UCSD-AML1 (cell line): Measurements from ENCODE around the gene SUPT5H.

ENCODE experiments used
- DNase-seq: peaks from one replicate; lab custom pipeline; 2025; ENCODE audit not compliant: unreplicated experiment; lab: John Stamatoyannopoulos, UW

Gene SUPT5H

DNA sequence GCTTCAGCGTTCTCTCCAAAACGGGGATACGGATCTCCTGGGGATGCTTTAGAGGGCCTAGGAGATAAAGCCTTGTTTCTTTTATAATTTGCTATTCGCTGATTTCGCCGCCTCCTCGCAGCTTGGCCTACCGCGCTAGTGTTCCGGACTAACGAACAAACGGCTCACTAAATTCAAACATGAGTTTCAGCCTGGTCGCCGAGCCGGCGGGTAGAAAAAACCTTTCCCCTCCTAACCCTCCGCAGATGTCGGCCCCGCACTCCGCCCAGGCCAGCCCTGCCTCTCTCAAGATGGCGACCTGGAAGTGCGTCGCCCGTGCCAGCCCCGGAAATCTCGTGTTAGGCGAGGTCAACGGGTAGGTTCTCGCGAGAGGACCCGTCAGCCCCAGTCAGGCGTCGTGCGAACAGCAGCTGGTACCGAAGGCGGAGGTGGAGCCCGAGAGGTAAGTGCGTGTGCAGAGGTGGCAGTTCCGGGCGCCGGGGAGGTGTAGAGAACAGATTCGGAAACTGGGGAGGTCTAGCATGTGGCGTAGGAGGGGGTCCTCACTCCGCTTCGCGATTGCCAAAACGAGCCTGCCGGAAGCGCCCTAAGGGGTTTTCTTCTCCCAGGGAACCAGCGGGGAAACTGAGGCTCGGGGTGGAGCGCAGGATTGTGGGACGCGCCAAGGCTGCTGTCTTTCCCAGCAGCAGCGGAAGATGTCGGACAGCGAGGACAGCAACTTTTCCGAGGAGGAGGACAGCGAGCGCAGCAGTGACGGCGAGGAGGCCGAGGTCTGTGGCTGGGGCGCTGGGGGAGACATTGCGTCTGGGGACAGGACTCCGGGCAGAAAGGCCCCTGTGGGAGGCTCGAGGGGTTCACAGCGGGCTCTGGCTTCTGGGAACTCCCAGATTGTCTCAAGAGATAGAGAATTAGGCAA lies at the start of gene SUPT5H:
TSS of gene SUPT5H (plus strand) at position 387 of the 916 bp plus-strand sequence. CDS start at position 696, 309 bp downstream.
- peak; percentile 95 for DNase-seq

DNA sequence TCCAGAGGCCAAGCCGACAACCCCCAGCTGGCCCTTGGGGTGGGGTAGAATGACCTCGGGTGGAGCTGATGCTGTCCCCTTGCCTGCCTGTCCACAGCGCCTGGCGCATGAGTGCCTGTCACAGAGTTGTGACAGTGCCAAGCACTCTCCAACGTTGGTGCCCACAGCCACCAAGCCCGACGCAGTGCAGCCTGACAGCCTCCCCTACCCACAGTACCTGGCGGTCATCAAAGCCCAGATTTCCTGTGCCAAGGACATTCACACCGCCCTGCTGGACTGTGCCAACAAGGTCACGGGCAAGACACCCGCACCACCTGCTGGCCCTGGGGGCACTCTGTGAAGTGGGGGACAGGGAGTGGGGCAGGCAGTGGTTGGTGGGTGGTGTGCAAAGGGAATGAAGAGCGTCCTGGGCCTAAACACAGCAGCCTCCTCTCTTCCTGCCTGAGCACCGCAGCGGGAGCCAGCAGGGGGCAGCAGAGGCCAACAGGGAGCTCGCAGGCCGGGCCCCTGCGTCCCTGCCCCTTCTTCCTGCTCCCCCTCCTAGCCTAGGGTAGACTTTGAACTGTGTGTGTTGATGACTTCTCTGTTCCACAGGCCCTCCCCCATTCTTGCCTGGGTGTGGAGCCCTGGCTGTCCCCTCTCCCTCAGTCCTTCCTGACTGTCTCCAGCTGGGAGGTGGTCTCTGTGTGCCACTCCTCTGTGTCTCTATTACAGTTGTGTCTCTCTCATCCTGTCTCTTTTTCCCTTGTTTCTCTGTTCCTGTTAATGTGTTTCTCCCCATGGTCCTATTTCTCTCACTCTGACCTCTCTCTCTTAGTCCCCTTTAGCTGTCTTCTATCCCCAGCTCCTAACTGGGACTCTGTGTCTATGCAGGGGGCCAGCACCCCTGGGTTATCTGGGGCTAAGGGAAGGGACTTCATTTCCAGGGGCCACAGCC lies 47.8 kb upstream of the SUPT5H start:
- DNase-seq: peak; percentile 91

- DNase-seq: peak; percentile 80
Observed at GRCh38 chr19:39398297-39398864, 47.0 kb upstream of the SUPT5H start.

DNA sequence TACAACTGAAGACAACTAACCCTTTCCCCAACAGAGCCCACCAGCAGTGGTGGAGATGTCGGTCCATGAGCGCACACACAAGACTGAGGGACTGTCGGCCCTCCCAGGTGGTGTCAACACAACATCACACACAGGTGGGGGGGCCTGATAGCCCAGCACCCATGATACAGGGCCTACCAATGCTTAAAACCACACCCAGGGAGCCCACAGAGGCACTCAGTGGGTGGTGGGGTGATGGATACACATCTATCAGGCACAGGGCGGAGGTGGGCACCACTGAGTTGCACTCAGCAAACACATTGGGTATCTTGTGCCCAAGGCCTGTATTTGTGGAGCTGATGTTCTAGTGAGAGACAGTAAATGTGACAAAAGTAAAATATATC lies 45.7 kb upstream of the SUPT5H start:
- no peak for DNase-seq

GRCh38 chr19:39400061-39400460 lies 45.3 kb upstream of the SUPT5H start:
- no peak for DNase-seq

- DNase-seq: no peak
Observed at GRCh38 chr19:39401070-39401548, 44.3 kb upstream of the SUPT5H start.

DNA sequence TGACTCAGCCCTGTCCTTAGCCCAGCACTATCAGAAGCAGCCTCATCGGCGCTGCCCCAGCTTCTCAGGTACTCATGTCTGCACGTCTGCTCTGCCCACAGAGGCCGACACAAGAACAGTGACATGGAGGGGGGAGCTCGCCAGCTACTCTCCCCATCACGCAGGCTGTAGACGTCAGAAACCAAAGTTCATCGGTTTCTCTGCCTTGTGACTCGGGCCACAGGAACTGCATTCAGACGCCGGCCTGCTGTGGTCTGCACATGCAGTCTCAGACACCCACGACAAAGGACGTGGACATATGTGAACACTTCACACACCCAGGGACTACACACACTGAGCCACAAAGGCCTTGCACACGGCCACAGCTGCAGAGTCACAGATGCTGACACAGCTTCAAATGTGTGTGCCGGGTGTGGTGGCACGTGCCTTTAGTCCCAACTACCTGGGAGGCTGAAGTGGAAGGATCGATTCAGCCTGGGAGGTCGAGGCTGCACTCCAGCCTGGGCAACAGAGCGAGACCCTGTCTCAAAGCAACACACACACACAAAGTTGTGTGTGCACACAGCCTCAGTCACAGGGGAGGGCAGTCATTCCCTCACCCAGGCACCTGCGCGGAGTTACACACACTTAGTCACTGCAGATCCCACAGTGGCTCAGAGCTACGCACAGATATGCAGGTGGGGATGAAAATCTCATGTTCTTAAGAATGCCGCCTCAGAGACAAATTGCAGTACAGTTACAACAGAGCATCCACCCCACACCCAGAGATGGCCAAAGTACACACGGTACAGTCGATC lies 43.6 kb upstream of the SUPT5H start:
- DNase-seq: peak; percentile 54

- peak; percentile 93 for DNase-seq
Observed at GRCh38 chr19:39402346-39403300, 42.8 kb upstream of the SUPT5H start.

DNA sequence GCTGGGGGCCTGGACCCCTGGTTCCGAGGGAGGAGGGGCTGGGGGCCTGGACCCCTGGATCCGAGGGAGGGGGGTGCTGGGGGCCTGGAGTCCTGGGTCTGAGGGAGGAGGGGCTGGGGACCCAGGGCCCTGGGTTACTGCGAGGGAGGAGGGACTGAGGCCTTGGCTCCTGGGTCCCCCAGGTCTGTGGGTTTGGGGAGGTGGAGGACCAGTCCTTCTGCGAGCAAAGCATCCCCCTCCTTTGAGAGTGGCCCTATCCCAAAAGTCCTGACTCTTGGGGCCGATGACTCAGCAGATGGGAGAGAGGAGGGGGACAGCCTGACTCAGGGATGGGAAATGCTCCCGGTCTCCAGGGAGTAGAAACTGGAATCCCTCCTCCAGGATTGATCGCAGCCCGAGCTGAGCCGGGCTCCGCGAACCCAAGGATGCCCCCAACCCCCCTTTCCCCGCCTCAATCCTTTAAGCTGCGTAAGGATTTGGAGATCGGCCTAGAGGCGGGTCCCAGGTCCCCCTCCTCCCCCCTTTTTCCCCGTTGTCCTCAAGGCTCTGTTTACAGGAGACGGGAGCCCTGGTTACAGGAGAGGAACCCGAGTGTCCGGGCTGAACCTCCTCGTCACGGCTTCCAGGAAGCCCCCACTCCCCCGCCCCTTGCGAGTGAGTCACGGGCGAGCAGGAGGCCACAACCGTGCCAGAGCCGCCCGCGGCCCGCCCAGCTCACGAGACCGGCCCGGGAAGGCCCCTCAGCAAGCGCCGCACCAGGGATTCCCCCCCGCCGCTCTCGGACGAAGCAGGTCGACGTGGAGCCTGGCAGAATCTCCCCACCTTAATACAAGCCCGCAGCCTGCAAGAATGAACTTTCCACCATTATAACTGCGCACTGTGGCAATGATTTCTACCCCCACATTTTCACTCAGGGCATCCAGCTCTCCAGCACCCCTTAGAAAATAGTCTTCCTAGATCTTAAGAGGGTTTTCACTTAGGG lies 41.8 kb upstream of the SUPT5H start:
- peak; percentile 92 for DNase-seq

GRCh38 chr19:39405261-39405957 lies 40.0 kb upstream of the SUPT5H start:
- no peak for DNase-seq

DNA sequence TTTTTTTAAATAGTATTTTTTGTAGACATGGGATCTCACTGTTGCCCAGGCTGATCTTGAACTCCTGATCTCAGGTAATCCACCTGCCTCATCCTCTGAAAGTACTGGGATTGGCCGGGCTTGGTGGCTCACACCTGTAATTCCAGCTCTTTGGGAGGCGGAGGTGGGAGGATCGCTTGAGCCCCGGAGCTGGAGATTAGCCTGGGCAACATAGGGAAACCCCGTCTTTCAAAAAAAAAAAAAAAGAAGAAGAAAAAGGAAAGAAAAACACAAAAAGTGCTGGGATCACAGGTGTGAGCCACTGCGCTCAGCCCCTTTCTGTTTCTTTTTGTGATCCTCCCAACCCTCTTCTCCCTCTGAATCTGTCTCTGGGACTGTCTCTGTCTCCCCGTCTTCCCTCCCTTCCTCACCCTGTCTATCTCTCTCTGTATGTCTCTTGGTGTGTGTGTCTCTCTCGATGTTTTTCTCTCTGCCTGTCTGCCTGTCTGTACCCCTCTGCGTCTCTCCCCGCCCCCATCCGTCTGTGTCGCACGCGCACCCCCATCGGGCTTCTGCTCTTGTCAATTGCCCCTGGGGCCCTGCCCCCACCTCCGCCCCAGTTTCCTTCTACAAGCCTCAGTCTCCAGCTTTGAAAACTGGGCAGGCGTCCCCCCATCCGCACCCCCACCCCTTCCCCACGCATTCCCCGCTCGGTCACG lies 39.3 kb upstream of the SUPT5H start:
- no peak for DNase-seq

GRCh38 chr19:39406656-39407409 lies 38.5 kb upstream of the SUPT5H start, which contains the start of gene ZFP36:
ZFP36 (plus strand) TSS chr19:39406847; CDS start chr19:39406905, 58 bp downstream.
- DNase-seq: peak; percentile 86

DNA sequence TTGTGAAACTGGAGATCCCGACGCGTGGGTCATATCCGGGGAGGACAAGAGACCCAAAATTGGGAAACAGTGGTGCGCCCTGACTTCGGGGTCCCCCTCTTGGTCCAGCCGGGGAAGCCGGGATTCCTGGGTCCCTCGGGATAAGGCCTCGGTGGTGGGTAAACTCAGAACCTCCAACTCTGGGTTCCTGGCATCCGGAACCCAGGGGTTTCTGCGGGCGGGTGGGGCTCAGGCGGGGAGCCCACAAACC lies 38.0 kb upstream of the SUPT5H start:
- no peak for DNase-seq

DNA sequence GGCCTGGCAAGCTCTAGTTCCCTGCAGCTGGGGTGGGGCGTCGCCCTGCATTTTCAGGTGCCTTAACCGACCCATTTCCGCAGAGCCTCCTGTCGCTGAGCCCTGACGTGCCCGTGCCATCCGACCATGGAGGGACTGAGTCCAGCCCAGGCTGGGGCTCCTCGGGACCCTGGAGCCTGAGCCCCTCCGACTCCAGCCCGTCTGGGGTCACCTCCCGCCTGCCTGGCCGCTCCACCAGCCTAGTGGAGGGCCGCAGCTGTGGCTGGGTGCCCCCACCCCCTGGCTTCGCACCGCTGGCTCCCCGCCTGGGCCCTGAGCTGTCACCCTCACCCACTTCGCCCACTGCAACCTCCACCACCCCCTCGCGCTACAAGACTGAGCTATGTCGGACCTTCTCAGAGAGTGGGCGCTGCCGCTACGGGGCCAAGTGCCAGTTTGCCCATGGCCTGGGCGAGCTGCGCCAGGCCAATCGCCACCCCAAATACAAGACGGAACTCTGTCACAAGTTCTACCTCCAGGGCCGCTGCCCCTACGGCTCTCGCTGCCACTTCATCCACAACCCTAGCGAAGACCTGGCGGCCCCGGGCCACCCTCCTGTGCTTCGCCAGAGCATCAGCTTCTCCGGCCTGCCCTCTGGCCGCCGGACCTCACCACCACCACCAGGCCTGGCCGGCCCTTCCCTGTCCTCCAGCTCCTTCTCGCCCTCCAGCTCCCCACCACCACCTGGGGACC lies 37.6 kb upstream of the SUPT5H start:
- DNase-seq: peak; percentile 52

DNA sequence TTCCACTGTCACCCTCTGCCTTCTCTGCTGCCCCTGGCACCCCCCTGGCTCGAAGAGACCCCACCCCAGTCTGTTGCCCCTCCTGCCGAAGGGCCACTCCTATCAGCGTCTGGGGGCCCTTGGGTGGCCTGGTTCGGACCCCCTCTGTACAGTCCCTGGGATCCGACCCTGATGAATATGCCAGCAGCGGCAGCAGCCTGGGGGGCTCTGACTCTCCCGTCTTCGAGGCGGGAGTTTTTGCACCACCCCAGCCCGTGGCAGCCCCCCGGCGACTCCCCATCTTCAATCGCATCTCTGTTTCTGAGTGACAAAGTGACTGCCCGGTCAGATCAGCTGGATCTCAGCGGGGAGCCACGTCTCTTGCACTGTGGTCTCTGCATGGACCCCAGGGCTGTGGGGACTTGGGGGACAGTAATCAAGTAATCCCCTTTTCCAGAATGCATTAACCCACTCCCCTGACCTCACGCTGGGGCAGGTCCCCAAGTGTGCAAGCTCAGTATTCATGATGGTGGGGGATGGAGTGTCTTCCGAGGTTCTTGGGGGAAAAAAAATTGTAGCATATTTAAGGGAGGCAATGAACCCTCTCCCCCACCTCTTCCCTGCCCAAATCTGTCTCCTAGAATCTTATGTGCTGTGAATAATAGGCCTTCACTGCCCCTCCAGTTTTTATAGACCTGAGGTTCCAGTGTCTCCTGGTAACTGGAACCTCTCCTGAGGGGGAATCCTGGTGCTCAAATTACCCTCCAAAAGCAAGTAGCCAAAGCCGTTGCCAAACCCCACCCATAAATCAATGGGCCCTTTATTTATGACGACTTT lies 36.8 kb upstream of the SUPT5H start:
- peak; percentile 31 for DNase-seq
